CD4-positive, alpha-beta T cell treated with Interleukin-12 subunit alpha and Interleukin-12 subunit beta, for 1 hour (primary cell): Measurements from ENCODE around the gene B3GLCT.
"Not testable (repeated sequence)": the region's sequence is repeated elsewhere in the genome, so short reads cannot be mapped to it uniquely, and the experiment has no call there.

Experiments
- DNase-seq: peaks from one replicate; pipeline ENCODE4 v3.0.0-alpha.2; 2020

The B3GLCT gene

DNA sequence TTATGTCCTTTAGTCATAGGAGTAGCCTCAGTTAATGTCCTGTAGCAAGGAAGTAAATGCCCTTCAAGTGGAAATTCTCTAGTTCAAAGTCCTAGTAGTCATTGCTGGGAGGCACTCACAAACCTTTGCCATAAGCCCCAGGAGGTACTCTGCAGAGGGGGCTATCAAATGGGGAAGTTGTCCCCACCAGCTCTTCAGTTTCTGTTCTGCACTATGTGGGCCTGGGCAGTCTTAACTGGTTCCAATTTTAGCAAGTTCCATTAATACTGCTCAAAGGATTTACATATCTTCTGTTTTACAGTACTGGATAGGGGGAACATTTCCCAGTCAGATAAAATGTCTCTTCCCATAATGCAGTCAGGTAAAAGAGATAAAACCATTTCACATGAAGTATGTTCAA, 101.3 kb downstream of the B3GLCT start:
- no peak for DNase-seq

DNA sequence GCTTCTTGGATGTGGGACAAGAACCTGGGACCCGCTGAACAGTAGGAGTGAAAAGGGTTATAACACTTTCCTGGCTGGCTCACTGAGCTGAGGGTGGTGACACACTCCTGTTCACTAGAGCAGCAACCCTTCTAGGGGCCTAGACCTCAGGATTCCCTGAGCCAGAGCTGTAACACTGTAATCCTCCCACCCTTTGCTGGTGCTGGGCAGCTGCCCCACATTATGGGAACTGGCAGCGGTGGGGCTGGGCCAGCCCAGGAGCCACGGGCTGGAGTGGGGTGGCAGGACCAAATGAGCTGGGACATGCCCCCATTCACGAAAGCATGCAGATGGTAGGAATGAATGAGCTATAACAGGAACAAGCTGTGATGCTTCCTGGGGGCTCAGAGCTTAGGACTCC, 110.6 kb downstream of the B3GLCT start:
- DNase-seq = no peak

DNA sequence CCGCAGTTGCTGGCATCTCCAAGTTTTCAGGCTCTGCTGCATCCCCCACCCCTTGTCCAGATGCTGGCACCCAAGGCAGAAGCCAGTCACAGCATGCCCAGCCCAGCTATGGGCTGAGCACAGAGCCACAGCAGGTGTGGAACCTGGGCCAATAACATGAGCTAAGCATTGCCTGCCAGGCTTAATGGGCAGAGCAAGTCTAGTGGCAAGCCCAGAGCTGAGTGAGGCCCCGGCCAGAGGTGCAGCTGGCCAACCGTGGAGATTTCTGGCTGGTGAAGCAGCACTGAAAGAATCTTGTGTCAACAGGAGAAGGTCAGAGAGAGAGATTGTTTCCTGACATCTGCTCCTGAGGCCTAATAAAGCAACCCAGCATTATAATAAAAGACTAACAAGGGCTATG, 111.0 kb downstream of the B3GLCT start:
- DNase-seq = no peak

DNA sequence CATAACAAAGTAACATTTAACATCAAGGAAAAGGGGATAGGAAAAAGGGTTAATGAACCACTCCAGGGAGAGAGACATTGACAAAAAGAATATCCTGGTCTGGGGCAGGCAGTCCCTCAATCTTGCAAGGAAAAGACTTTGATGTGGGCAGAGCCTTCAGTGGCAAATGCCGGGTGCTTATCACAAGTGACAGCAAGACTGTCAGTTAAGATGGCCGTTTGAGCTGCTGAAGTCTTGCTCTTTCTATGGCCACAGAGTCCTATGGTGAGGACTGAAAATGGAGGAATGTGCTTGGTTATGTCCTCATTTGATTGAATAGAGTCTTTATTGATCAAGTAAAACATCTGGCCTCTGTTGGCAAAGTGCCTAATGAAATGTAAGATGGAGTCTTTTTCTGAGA, 112.1 kb downstream of the B3GLCT start:
- DNase-seq = no peak

DNA sequence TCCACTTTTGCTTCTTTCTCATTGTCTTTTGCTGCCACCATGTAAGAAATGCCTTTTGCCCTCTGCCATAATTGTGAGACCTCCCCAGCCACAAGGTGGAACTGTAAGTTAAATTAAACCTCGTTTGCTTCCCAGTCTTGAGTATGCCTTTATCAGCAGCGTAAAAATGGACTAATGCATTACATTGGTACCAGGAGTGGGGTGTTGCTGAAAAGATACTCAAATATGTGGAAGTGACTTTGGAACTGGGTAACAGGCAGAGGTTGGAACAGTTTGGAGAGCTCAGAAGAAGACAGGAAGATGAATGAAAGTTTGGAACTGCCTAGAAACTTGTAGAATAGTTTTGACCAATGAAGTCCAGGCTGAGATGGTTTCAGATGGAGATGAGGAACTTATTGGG, 115.2 kb downstream of the B3GLCT start:
- DNase-seq = no peak

DNA sequence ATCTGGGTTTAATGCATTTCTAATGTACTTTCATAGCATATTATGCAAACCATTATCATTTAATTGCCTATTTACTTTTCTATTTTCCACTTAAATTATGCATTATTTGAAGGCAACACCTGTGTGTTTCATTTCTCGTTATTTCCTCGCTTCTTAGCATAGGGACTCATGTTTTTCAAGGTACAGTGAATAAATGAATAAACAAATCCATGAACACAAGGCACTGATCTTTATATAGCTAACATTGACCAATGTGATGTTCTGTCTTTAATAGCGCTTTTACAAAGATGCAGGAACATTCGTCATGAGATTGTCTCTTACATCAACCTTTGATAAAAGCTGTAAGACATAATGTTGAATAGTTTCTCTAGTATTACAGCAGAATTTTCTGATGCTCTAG, 121.2 kb downstream of the B3GLCT start:
- no peak for DNase-seq

DNA sequence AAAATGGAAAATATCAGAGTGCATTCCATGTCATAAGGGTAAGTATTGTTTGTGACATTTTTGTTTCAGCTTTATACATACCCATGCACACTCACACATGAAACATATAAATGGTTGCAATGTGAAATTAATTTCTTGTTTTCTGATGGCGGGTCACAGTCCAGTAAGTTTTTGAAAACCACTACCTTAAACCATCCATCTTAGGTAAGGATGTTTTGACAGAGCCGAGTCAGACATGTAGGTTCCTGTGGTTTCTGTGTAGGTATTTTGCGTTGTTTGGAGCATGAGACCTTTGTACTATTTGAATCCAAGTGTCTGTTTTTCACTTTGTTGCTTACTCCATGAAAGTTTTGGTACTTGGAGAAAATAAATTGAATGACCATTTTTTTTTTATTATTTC, 121.7 kb downstream of the B3GLCT start:
- DNase-seq = no peak

DNA sequence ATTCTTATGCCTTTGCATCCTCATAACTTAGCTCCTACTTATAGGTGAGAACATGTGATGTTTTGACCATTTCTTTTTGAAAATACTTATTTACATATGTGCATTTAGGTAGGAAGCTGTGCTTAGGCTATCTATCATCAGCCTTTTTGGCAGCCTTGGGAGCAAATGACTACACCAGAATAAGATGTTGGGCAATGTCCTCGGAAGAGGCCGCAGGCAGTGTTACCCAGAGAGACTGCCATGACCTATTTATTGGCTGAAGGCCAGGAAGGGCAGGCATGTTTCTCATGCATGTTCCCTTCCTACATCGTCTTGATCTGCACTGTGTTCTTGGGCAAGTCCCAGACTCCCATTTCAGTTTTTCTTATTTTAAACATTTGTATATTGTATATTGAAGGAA, 122.3 kb downstream of the B3GLCT start:
- DNase-seq = no peak

DNA sequence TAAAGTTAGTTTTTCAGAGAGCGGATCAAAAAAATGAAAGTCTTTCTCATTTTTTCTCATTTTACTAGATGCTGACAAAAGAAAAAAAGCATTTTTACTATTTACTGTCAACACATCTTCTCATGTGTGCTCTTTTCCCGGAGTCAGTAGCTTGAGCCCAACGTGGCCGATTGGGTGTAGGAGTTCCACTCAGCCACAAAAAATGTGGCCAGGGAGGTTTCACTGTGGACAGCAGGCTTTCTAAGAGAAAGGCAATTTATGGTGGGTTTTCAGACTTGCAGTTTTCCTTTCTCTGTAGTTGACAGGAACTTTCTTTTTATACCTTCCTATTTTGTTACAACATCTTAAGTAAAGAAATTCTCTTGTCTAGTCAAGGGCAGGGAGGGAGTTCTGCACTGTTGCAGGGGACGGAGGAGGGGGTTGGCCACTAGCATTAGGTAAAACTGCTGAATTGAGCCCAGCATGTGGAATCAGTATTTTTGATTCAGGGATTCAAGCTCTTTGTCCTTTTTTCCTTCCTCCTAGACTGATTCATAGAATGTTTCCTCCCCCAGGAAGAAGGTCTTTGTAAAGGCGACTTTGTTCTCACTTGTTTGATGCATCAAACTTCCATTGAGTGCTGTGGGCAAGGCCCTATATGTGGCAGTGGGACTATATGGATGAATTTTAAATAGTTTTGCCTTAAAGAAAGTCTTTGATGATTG, 123.1 kb downstream of the B3GLCT start:
- no peak for DNase-seq

DNA sequence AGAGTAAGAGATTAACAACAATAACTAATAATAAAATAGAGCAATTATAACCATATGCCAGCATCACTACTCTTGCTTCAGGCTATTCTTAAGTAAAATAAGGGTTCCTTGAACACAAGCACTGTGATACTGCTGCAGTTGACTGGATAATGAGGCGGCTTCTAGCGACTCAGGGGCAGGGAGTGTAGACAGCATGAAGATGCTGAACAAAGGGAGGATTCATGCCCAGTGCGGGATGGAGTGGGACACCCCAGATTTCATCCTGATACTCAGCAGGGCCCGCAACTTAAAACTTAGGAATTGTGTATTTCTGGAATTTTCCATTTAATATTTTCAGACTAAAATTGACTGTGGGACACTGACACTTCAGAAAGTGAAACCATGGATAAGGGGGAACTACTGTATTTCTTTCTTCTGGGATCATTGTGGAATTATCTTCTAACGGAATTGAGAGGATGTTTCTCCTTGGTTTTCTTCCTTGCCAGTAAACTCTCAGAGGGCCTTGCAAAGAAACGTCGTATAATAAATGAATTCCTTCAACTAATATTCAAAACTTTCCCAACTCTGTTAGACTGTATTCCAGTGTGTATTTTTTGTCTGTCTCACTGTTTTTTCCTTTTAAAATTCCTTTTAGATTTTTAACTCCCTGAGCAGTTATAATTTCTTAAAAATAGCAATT, 127.5 kb downstream of the B3GLCT start:
- no peak for DNase-seq

DNA sequence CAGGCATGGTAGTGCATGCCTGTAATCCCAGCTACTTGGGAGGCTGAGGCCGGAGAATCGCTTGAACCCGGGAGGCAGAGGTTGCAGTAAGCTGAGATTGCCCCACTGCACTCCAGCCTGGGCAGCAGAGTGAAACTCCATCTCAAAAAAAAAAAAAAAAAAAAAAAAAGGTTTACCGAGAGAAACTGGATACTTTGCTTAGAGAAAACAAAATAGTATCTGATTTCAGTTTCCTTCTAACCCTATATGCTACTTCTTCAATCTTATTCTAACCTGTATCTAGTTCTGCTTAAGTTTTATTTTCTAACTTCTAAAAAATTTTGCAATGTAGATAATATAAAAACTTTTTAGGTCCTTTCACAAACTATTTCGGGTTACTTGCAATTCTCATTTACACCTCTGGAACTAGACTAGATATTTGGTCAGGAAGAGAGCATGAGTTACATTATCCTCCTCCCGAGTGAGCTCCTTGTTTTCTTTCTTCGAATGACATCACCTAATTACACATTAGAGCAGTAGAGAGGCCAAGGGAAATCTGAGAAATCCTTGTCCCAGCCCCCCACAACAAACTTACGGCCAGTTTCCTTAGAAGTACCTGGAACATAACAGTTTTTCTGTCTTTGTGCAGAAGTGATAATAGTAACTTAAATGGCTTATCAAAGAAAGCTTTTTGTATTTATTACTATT, 128.9 kb downstream of the B3GLCT start:
- no peak for DNase-seq

DNA sequence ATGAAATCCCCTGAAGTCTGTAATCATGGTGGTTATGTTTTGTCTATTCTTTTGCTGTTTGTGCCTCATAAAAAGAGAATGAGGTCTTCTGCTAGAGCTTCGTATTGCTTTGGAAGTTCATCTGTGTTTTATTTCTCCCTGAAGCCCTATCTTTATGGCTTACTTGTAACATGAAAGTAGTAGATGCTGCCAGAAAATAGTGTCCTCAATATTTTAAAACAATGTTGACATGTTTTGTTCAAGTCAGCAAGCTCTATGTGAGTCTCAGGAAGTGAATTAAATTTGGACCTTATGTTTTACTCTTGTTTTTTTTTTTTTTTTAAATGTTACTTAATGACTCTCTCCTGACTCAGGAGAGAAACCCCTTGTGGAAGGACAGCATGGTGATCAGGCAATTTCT, 130.5 kb downstream of the B3GLCT start:
- DNase-seq = no peak

DNA sequence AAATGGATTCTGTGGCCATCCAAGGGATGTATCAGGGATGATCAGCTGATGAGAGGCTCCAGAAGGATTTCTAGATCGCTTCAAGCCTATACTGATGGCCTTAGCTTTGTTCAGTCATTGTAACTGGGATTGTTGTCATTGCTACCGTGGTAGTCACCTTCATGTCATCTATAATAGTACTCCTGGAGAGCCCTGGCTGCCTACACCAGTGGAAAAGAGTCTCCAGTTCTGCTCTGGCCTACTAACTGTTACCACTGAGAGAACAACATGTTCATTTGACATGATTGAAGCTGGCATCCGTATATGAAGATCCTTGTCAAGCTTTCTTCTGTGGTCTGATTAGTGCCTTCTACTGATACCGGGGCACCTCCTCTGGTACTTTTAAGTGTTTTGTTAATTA, 131.3 kb downstream of the B3GLCT start:
- DNase-seq = no peak

DNA sequence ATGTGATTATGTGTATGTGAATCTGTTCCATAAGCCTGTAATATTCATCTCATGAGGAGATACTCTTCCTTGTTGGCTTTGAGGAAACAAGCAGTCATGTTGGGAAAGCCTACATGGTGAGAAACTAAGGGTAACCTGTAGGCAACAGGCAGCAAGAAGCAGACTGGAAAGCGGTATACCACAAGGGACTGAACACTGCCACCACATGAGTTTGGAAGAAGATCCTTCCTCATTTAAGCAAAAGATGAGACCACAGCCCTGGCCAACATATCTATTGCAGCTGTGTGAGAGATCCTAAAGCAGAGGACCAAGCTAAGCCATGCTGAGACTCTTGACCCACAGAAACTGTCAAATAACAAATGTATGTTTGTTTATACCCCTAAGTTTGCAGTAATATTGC, 134.8 kb downstream of the B3GLCT start:
- DNase-seq = no peak

DNA sequence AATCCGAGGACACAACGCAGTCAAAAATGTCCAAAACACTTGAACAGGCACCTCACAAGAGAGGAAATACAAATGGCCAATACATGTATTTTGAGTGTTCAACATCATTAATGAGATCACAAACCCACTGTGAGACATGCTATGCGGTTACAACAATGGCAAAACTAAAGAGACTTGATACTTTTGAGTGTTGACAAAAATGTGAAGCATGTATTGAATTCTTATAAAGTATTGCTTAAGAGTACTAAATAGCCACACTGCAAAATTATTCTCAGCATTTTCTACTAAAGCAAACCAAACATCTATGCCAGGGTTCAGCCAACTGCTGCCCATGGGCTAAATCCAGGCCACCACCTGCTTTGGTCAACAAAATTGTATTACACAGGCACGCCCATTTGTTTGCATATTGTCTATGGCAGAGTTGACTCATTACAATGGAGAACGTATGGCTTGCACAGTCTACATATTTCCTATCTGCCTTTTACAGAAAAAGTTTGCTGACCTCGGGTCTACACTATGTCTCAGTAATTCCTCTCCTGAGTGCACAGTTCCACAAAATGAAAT, 135.3 kb downstream of the B3GLCT start:
- DNase-seq = no peak

DNA sequence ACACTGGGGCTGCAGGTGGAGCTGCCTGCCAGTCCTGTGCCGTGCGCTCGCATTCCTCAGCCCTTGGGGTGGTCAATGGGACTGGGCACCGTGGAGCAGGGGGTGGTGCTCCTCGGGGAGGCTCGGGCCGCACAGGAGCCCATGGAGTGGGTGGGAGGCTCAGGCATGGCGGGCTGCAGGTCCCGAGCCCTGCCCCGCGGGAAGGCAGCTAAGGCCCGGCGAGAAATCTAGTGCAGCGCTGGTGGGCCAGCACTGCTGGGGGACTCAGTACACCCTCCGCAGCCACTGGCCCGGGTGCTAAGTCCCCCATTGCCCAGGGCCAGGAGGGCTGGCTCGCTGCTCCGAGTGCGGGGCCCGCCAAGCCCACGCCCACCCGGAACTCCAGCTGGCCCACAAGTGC, 139.8 kb downstream of the B3GLCT start:
- not testable (repeated sequence) for DNase-seq

DNA sequence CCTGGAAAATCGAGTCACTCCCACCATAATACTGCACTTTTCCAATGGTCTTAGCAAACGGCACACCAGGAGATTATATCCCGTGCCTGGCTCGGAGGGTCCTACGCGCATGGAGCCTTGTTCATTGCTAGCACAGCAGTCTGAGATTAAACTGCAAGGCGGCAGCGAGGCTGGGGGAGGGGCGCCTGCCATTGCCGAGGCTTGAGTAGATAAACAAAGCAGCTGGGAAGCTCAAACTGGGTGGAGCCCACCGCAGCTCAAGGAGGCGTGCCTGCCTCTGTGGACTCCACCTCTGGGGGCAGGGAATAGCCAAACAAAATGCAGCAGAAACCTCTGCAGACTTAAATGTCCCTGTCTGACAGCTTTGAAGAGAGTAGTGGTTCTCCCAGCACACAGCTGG, 141.1 kb downstream of the B3GLCT start:
- not testable (repeated sequence) for DNase-seq

DNA sequence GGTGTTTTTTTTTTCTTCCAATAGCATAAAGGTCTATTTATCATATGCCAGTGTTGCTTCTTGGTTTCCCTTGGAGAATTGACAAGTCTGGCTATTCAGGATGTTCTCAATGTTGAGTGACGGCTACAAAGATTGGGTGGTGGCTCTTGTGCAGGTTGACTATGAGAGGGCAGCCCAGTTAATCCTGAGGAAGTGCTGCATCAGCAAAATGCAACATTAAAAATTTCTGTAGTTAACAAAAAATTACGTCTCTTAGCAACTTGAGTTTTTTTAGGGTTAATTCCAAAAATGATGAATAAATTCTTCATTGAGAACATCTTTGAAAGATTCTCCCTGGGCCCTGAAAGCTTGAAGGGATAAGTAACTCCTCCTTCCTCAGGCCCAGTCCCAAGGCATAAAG, 147.1 kb downstream of the B3GLCT start:
- DNase-seq = no peak

DNA sequence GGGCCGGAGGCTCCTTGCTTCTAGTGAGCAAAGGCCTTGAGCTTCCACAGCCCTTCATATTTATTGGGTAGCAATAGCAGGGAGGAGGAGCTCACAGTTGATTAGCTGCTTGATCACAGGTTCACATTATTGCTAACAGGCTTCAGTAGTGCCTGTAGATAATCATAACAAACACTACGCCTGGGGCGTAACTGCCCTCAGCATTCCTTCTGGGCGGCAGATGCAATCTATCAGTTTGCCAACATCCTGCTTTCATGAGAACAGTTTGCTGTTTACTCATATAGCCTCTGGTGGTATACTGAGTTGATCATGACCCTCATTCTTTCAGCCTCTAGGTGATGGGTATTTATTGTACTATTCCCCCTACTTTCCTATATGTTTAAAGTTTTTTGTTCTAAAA, 149.4 kb downstream of the B3GLCT start:
- no peak for DNase-seq

DNA sequence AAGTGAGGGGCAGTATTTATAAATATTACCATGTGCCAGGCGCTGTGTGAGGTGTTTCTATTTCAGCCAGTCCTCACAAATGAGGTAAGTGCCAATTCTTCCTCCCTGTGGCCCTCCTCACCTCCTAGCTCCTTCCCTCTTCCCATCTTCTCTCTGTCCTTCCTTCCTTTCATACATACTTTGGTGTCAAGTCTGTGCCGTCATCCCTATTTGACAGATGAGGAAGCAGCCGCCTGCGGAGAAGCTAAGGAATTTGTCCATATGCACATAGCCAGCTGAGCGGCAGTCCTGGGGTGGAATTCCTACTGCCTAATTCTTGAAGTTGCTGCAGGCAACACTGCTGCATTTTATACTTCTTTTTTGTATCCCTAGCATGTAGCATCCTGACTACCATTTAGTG, 150.8 kb downstream of the B3GLCT start:
- no peak for DNase-seq

DNA sequence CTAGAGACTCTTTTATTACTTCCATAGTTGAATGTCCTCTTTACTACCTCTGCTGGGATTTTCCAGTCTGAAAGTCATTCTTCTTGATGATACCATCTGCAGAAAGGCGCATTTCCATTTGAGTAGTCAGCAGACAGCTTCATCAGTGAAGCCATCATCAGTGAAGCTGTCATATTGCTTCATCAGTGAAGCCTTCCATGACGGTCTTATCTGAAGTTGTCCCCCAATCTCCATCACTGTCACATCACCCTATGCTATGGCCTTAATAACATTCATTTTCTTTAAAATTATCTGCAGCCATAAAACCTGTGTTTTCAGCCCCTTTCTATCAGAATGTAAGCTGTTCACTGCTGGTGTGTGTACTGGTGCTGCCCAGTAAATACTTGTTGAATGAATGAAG, 151.6 kb downstream of the B3GLCT start:
- DNase-seq = no peak

DNA sequence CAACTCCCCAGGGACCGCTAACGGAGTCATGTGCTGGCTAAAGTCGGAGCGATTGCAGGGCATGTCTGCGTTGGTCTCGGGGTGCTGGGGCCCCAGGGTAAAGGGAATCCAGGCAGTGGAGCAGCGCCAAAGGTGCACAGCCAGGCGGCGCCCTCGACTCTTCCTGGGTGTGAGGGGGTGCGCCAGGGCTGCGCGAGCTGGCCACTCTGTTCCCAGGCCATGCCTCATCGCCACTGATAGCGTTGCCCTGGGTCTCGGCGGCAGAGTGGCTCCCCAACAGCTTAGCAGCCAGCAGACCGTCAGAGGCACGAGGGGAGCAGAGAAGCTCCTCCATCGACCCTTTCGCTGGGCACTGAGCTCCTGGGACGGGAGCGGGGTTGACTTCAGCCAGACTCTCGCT, 152.7 kb downstream of the B3GLCT start:
- DNase-seq = no peak

DNA sequence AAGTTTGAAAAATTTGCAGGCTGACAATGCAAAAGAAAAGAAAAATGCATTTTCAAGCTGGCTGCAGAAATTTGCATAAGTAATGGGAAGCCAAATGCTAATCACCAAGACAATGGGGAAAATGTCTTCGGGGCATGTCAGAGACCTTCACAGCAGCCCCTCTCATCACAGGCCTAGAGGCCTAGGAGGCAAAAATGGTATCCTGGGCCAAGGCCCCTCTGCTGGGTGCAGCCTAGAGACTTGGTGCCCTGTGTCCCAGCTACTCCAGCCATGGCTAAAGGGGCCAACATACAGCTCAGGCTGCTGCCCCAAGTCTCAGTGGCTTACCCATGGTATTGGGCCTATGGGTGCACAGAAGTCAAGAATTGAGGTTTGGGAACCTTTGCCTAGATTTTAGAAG, 155.2 kb downstream of the B3GLCT start:
- no peak for DNase-seq

DNA sequence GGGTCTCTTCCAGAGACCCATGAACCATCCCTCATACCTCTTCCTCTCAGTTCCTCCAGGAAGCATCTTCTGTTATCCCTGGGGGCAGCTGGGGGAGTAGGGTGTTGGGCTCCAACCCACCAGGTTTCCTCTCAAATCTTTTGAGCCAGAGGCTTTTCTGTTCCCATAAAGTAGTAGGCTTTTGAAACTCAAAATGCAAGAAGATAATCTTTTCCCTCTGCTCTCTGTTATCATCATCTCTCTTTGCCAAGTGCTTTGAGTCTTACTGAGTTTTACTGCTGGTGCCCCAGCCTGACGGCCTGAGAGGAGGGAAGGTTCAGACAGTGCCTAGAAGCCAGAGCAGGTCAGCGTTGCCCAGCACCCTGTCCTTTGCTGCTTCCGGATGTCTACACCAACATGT, 157.2 kb downstream of the B3GLCT start:
- DNase-seq = no peak
